C4-2B (cell line): ENCODE results near the gene LIN7C.

Experiments used
- ZFX ChIP-seq: fragments of 450-650 bp; IDR thresholded peaks from 2 replicates; pipeline ENCODE4 v1.6.1; 2017
- TF ChIP-seq, protein P1 (sequence below): fragments of 450-650 bp; conservative IDR thresholded peaks from 2 replicates; pipeline ENCODE4 v1.5.1; 2017; ENCODE audit warnings: mild to moderate bottlenecking

- TF ChIP-seq, protein P1, sequence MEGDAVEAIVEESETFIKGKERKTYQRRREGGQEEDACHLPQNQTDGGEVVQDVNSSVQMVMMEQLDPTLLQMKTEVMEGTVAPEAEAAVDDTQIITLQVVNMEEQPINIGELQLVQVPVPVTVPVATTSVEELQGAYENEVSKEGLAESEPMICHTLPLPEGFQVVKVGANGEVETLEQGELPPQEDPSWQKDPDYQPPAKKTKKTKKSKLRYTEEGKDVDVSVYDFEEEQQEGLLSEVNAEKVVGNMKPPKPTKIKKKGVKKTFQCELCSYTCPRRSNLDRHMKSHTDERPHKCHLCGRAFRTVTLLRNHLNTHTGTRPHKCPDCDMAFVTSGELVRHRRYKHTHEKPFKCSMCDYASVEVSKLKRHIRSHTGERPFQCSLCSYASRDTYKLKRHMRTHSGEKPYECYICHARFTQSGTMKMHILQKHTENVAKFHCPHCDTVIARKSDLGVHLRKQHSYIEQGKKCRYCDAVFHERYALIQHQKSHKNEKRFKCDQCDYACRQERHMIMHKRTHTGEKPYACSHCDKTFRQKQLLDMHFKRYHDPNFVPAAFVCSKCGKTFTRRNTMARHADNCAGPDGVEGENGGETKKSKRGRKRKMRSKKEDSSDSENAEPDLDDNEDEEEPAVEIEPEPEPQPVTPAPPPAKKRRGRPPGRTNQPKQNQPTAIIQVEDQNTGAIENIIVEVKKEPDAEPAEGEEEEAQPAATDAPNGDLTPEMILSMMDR, result no peak
- TF ChIP-seq ZFX, result no peak
Observed at GRCh38 chr11:27504205-27504604, 2.4 kb downstream of the LIN7C start.
